Heart left ventricle (tissue), 16 donors: ENCODE results near the gene SYNGAP1. TPM values are rescaled to one million over a fixed set of nuclear protein-coding genes. Genes with fewer than 3 reads are reported as not detected.
A peak's percentile ranks its signal among the peaks of the same experiment; 100 is the strongest.

ENCODE experiments used
- ATAC-seq, 4 donors: fragments of 200-7000 bp; cut with Tn5 transposase; one replicate each; pipeline ENCODE4 v1.9.1; 2020 to 2022; ENCODE audit warnings: moderate library complexity in 4 of 4, mild to moderate bottlenecking in 3 of 4, moderate number of reproducible peaks in 1 of 4
- DNase-seq, 5 donors: peaks; one replicate each; pipeline ENCODE4 v3.0.0-alpha.2; 2020
- H3K27ac ChIP-seq, 12 donors: fragments of 200-600 bp; sonication (generic) in 4 of 12; one replicate each; pipeline versions ENCODE4 v1.5.0 to v1.8.0; 2016 to 2022; ENCODE audit warnings: mild to moderate bottlenecking in 2 of 12
- H3K27me3 ChIP-seq, 9 donors: fragments of 200-600 bp; sonication (generic) in 2 of 9; one replicate each; pipeline versions ENCODE4 v1.5.1 to v1.8.0; 2016 to 2022; ENCODE audit warnings: mild to moderate bottlenecking in 3 of 9
- H3K36me3 ChIP-seq, 9 donors: fragments of 200-600 bp; sonication (generic) in 2 of 9; one replicate each; pipeline versions ENCODE4 v1.5.0 to v1.8.0; 2018 to 2022; ENCODE audit warnings: mild to moderate bottlenecking in 2 of 9
- H3K4me1 ChIP-seq, 12 donors: fragments of 200-600 bp; sonication (generic) in 4 of 12; one replicate each; pipeline versions ENCODE4 v1.5.0 to v1.8.0; 2016 to 2022; ENCODE audit warnings: mild to moderate bottlenecking in 3 of 12
- H3K4me3 ChIP-seq, 12 donors: fragments of 200-600 bp; sonication (generic) in 4 of 12; one replicate each; pipeline versions ENCODE4 v1.5.0 to v1.8.0; 2017 to 2022; ENCODE audit warnings: mild to moderate bottlenecking in 9 of 12, moderate library complexity in 4 of 12
- H3K9me3 ChIP-seq, 12 donors: fragments of 200-600 bp; sonication (generic) in 4 of 12; one replicate each; pipeline versions ENCODE4 v1.5.0 to v1.8.0; 2016 to 2022; ENCODE audit warnings: mild to moderate bottlenecking in 1 of 12
- CTCF ChIP-seq, 12 donors: fragments of 200-600 bp; sonication (generic) in 4 of 12; IDR thresholded peaks; one replicate each; pipeline versions ENCODE4 v1.5.0 to v1.8.0; 2018 to 2022; ENCODE audit warnings: antibody characterized with exemption in 12 of 12, mild to moderate bottlenecking in 5 of 12
- POLR2A ChIP-seq, 2 donors: fragments of 450-650 bp; IDR thresholded peaks; one replicate each; pipeline ENCODE4 v1.6.1; 2017; ENCODE audit warnings: antibody characterized with exemption in 2 of 2, mild to moderate bottlenecking in 2 of 2, moderate library complexity in 2 of 2
- WGBS, 4 donors: extraction: QIAGEN DNeasy Blood & Tissue Kit in 2 of 4; methylation state at CpG; one replicate each; pipeline versions ENCODE4 v1.1.5 to v1.1.7; 2013 to 2018; 5-methylcytosine and 5-hydroxymethylcytosine counted together
- intact Hi-C, 10 donors: fragments of 100-400 bp; cut with DNase I; formaldehyde crosslinking; loops; one replicate each; pipeline versions ENCODE4 v1.11.1 to v1.14.2; 2022
- polyA plus RNA-seq, 2 donors: library from polyadenylated mRNA; stranded (reverse); fragments of 200-250 nt; gene quantifications; one replicate each; pipeline ENCODE4 v1.2.3, GENCODE V29; 2013
- total RNA-seq, 9 donors: library from RNA; depleted of rRNA in 2 of 9; stranded (reverse); fragments of >200 nt in 2 of 9; fragmentation: NEBNext Ultra II Directional in 3 of 9; extraction: Animal tissue kit (Norgen Biotek cat#: 25700) in 3 of 9; gene quantifications; one replicate each; pipeline versions ENCODE4 v1.1.0 to v1.2.4, GENCODE V29; 2016 to 2023
- donor health status: ischemic (EF 13 %, LVEDD 7.1; RV severe dilation, severe dysfunction).
- donor health status: healthy with polysubstance abuse.
- donor health status: DM: no; HTN: yes; CAD: no.
- donor health status: DM: no; HTN: no; CAD: no.
- donor health status: ischemic (EF 25% LVEDD 6.9; RV normal size, moderate dysfunction).
- donor health status: ischemic (EF 25% LVEDD 5.7; RV mildly dilated, moderate dysfunction).
- donor health status: healthy.
- donor health status: DM: yes; HTN: yes; CAD: no.
- donor health status: ischemic (EF 35%, LVEDD 5.7; RV mildly dilated, moderate dysfunction).
- donor health status: nonischemic (EF 11% LVEDD 7.7; RV severe dilation, severe dysfunction).
- donor health status: DM: yes; HTN: yes; CAD: no.
- donor health status: PGD.
- donor health status: ischemic (EF 29% LVEDD 5.4; RV normal size, mild dysfunction).
- donor health status: nonischemic (EF 23%, LVEDD 6.1; RV moderate dilation, normal function).

Gene SYNGAP1
- total and polyA plus RNA-seq, 11 donors, result 2.4 to 9.9 (median 5.0) TPM

GRCh38 chr6:33445119-33445603 is 25.3 kb downstream of the SYNGAP1 start:
- no peaks in the 10 kb centered on the region for H3K9me3 ChIP-seq
- H3K27me3 ChIP-seq, result no peaks in the 10 kb centered on the region
- ATAC-seq (no peak), DNase-seq (no peak)
- intact Hi-C loops, result no loop called here
- H3K36me3 ChIP-seq, result peaks cover 0 to 74% (median 39%) of the 10 kb centered on the region in 9 donors
- 65 to 88% (median 80%) methylated on average over 3 of the region's 3 CpGs for WGBS, 4 donors
- H3K27ac ChIP-seq, result peak overlapping the region in 1 of 12 donors; percentile 71
- TF ChIP-seq POLR2A (IDR thresholded peaks at IDR 0.05) (no peak), CTCF (IDR thresholded peaks at IDR 0.05) (no peak)
- H3K4me3 ChIP-seq, result no peak overlapping the region
- H3K4me1 ChIP-seq, result peaks cover 0 to 33% (median 0%) of the 10 kb centered on the region in 12 donors

GRCh38 chr6:33446356-33446755 is 26.5 kb downstream of the SYNGAP1 start:
- peaks cover 0 to 70% (median 36%) of the 10 kb centered on the region in 9 donors for H3K36me3 ChIP-seq

GRCh38 chr6:33450434-33450833 is 30.6 kb downstream of the SYNGAP1 start:
- Histone ChIP-seq H3K9me3 (no peaks in the 10 kb centered on the region), H3K4me1 (peaks cover 0 to 48% (median 17%) of the 10 kb centered on the region in 12 donors), H3K27ac (peak overlapping the region in 1 of 12 donors; percentile 29), H3K4me3 (no peak overlapping the region), H3K27me3 (no peaks in the 10 kb centered on the region), H3K36me3 (peaks cover 0 to 33% (median 9%) of the 10 kb centered on the region in 9 donors)
- intact Hi-C loops, result loop anchor here in 1 of 10 donors (5.0 kb wide), 1 partner anchor 122 kb away; no protein-coding TSS in a partner anchor
- ATAC-seq, result no peak
- 66 to 75% (median 71%) methylated on average over 3 of the region's 3 CpGs for WGBS, 4 donors
- DNase-seq, result no peak
- no peak for TF ChIP-seq POLR2A (IDR thresholded peaks at IDR 0.05)

More at GRCh38 chr6:33446356-33446755, 26.5 kb downstream of the SYNGAP1 start:
- DNase-seq, result no peak
- intact Hi-C loops, result no loop called here
- Histone ChIP-seq H3K4me3 (no peak overlapping the region), H3K4me1 (peaks cover 0 to 43% (median 0%) of the 10 kb centered on the region in 12 donors), H3K27ac (no peak overlapping the region), H3K9me3 (no peaks in the 10 kb centered on the region), H3K27me3 (no peaks in the 10 kb centered on the region)
- no peak for ATAC-seq
- TF ChIP-seq POLR2A (IDR thresholded peaks at IDR 0.05) (no peak), CTCF (IDR thresholded peaks at IDR 0.05) (no peak)
- 89 to 95% (median 92%) methylated on average over 10 of the region's 10 CpGs for WGBS, 4 donors

- TF ChIP-seq POLR2A (IDR thresholded peaks at IDR 0.05) (no peak), CTCF (IDR thresholded peaks at IDR 0.05) (no peak)
- Histone ChIP-seq H3K4me3 (no peak overlapping the region), H3K27ac (no peak overlapping the region), H3K4me1 (peaks cover 0 to 39% (median 17%) of the 10 kb centered on the region in 12 donors), H3K36me3 (peaks cover 0 to 31% (median 16%) of the 10 kb centered on the region in 9 donors), H3K9me3 (no peaks in the 10 kb centered on the region), H3K27me3 (no peaks in the 10 kb centered on the region)
- 90 to 96% (median 91%) methylated on average over 6 to 15 of the region's 15 CpGs for WGBS, 4 donors
- no peak for ATAC-seq
- intact Hi-C loops, result loop anchor here in 1 of 10 donors (5.0 kb wide), 1 partner anchor 121 kb away; no protein-coding TSS in a partner anchor
- DNase-seq, result no peak
Observed at GRCh38 chr6:33451606-33452005, 31.7 kb downstream of the SYNGAP1 start.
